GM12892 (cell line): Measurements from ENCODE around the gene TBC1D24.

Experiments
- POLR2A ChIP-seq: IDR thresholded peaks from 2 replicates; pipeline ENCODE4 v1.6.1; 2011; ENCODE audit warnings: low read depth, low read length, control low read depth
- POLR2AphosphoS5 ChIP-seq: IDR thresholded peaks from 2 replicates; pipeline ENCODE4 v1.6.1; 2011; ENCODE audit warnings: low read depth, low read length, control low read depth
- TAF1 ChIP-seq: IDR thresholded peaks from 2 replicates; pipeline ENCODE4 v1.6.1; 2011; ENCODE audit warnings: low read depth, mild to moderate bottlenecking, control low read depth, low read length, borderline replicate concordance

DNA sequence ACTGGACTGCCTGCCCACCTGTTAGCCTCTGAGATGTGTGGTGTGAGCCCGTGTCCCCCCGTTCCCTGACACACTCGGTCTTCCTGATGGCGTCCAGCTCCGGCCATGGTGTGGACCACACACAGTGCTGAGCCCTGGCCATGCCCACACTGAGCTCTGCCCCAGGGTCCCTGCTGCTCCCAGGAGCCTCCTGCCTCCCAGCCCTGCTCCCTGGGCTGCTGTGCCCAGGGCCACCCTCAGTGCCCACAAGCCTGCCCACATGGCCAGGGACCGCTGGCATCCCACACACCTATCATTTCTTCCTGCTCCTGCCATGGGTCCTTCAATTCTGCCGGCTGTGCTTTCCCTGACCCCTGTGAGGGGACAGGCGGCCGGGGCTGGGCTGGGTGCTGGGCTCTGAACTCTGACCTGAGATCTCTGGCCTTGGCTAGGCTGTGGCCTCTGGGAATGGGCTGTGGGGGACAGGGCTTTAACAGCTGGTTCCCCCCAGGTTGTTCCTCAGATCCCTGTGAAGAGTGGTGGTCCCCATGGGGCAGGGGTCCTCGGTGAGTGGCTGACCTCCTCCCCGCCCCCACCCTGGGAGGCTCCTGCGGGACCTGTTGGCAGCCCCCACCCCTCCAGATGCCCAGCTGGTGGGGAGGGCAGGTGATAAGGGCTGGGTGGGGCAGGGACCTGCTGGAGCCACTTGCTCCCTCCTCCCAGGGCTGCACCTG lies 52.3 kb downstream of the TBC1D24 start:
- no peak for TF ChIP-seq POLR2A
- no peak for TF ChIP-seq POLR2AphosphoS5
- TF ChIP-seq TAF1, result no peak
